Measurements from ENCODE around the gene TSKS. TPM values are rescaled to one million over a fixed set of nuclear protein-coding genes. Genes with fewer than 3 reads are reported as not detected.

Gene TSKS
- total RNA-seq, 1 experiment from 2014 or later = not detected

DNA sequence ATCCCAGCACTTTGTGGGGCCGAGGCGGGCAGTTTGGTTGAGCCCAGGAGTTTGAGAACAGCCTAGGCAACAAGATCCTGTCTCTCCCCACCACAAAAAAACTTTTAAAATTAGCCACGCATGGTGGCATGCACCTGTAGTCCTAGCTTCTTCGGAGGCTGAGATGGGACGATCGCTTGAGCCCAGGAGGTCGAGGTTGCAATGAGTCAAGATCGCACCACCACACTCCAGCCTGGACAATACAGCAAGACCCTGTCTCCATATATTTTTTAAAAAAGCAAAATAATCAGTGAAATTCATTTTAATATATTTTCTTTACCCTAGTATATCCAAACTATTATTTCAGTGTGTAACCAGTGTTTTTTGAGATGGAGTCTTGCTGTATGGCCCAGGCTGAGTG lies 11.9 kb upstream of the TSKS start:
- no TSS peak for BruUV-seq (replicated peaks)

GRCh38 chr19:49773663-49774350 lies 10.7 kb upstream of the TSKS start:
- Mint-ChIP-seq H3K4me3 (ENCODE audit: low read depth, unreplicated experiment) (no peak overlapping the region), H3K36me3 (ENCODE audit: insufficient read depth, unreplicated experiment) (peaks cover 5% of the 10 kb centered on the region), H3K27me3 (ENCODE audit: unreplicated experiment) (no peaks in the 10 kb centered on the region), H3K27ac (ENCODE audit: unreplicated experiment) (no peak overlapping the region), H3K9me3 (ENCODE audit: low read depth, unreplicated experiment) (no peaks in the 10 kb centered on the region), H3K4me1 (ENCODE audit: low read depth, unreplicated experiment) (peaks cover 7% of the 10 kb centered on the region)
- CTCF ChIA-PET = no interaction called here
- BruUV-seq (replicated peaks) = no TSS peak
- DNase-seq = no peak
- intact Hi-C loops (cut with micrococcal nuclease; ENCODE audit: unreplicated experiment) = no loop called here
- TF ChIP-seq CTCF (IDR thresholded peaks at IDR 0.05; ENCODE audit: unreplicated experiment) = no peak

More for the DNA sequence above, 11.9 kb upstream of the TSKS start:
- intact Hi-C loops (cut with micrococcal nuclease; ENCODE audit: unreplicated experiment) = no loop called here
- no peak overlapping the region for H3K4me3 Mint-ChIP-seq (ENCODE audit: low read depth, unreplicated experiment)
- TF ChIP-seq CTCF (IDR thresholded peaks at IDR 0.05; ENCODE audit: unreplicated experiment) = no peak
- CTCF ChIA-PET = no interaction called here
- DNase-seq = no peak
- no peaks in the 10 kb centered on the region for H3K4me1 Mint-ChIP-seq (ENCODE audit: low read depth, unreplicated experiment)
- H3K36me3 Mint-ChIP-seq (ENCODE audit: insufficient read depth, unreplicated experiment) = peaks cover 2% of the 10 kb centered on the region
- H3K27me3 Mint-ChIP-seq (ENCODE audit: unreplicated experiment) = no peaks in the 10 kb centered on the region
- H3K9me3 Mint-ChIP-seq (ENCODE audit: low read depth, unreplicated experiment) = no peaks in the 10 kb centered on the region
- H3K27ac Mint-ChIP-seq (ENCODE audit: unreplicated experiment) = no peak overlapping the region

GRCh38 chr19:49772850-49773432 lies 9.8 kb upstream of the TSKS start:
- H3K36me3 Mint-ChIP-seq (ENCODE audit: insufficient read depth, unreplicated experiment) = peaks cover 6% of the 10 kb centered on the region

GRCh38 chr19:49771674-49772139 lies 8.6 kb upstream of the TSKS start:
- H3K27ac Mint-ChIP-seq (ENCODE audit: unreplicated experiment) = no peak overlapping the region
- intact Hi-C loops (cut with micrococcal nuclease; ENCODE audit: unreplicated experiment) = no loop called here
- CTCF ChIA-PET = no interaction called here
- no peaks in the 10 kb centered on the region for H3K27me3 Mint-ChIP-seq (ENCODE audit: unreplicated experiment)
- peaks cover 24% of the 10 kb centered on the region for H3K4me1 Mint-ChIP-seq (ENCODE audit: low read depth, unreplicated experiment)
- H3K4me3 Mint-ChIP-seq (ENCODE audit: low read depth, unreplicated experiment) = no peak overlapping the region
- no peak for TF ChIP-seq CTCF (IDR thresholded peaks at IDR 0.05; ENCODE audit: unreplicated experiment)
- DNase-seq = no peak
- no TSS peak for BruUV-seq (replicated peaks)
- peaks cover 18% of the 10 kb centered on the region for H3K36me3 Mint-ChIP-seq (ENCODE audit: insufficient read depth, unreplicated experiment)
- H3K9me3 Mint-ChIP-seq (ENCODE audit: low read depth, unreplicated experiment) = no peaks in the 10 kb centered on the region

More at GRCh38 chr19:49772850-49773432, 9.8 kb upstream of the TSKS start:
- H3K4me1 Mint-ChIP-seq (ENCODE audit: low read depth, unreplicated experiment) = peaks cover 16% of the 10 kb centered on the region
- TF ChIP-seq CTCF (IDR thresholded peaks at IDR 0.05; ENCODE audit: unreplicated experiment) = no peak
- no peaks in the 10 kb centered on the region for H3K9me3 Mint-ChIP-seq (ENCODE audit: low read depth, unreplicated experiment)
- no peak for DNase-seq
- H3K27ac Mint-ChIP-seq (ENCODE audit: unreplicated experiment) = no peak overlapping the region
- CTCF ChIA-PET = no interaction called here
- intact Hi-C loops (cut with micrococcal nuclease; ENCODE audit: unreplicated experiment) = no loop called here
- no peak overlapping the region for H3K4me3 Mint-ChIP-seq (ENCODE audit: low read depth, unreplicated experiment)
- BruUV-seq (replicated peaks) = no TSS peak
- no peaks in the 10 kb centered on the region for H3K27me3 Mint-ChIP-seq (ENCODE audit: unreplicated experiment)

All from Calu3 (cell line).